Measurements from ENCODE around the gene TMA7B.

The TMA7B gene

DNA sequence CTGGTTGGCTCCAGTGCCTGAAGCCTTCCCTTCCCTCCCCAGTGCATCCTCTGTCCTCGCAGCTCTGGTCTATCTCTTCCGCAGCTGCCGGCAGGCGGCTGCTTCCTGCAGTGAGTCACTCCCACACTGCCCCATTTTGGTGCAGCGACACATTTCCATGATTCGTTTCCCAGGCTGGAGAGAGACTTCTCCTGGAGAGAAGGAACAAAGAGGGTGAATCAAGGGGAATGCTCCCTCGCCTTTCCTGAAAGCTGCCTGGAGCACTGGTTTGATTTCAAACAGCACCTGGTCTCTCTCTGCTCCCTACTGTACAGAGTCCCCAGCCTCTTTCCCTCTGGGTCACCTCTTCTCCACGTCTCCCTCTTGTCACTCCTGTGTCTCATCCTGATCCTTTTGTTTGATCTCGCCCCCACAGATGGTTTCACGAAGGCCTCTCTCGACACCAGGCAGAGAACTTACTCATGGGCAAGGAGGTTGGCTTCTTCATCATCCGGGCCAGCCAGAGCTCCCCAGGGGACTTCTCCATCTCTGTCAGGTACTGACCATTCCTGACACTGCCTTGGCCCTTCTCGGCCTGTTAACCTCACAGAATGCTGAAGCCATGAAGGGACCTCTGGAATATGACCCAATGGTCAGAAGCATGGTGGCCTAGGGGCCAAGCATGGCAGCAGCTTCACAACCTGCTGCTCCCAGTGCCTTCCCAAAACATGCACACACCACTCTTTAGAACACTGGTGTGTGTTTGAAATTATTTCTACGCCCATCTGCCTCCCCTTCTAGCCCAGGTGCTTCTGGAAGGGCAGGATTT is at the start of gene TMA7B:
TSS of gene TMA7B (plus strand) at position 758 of the 808 bp plus-strand sequence. CDS start 3,978 bp downstream, outside the sequence.
- no peak for DNase-seq (ENCODE audit: low read depth)

DNA sequence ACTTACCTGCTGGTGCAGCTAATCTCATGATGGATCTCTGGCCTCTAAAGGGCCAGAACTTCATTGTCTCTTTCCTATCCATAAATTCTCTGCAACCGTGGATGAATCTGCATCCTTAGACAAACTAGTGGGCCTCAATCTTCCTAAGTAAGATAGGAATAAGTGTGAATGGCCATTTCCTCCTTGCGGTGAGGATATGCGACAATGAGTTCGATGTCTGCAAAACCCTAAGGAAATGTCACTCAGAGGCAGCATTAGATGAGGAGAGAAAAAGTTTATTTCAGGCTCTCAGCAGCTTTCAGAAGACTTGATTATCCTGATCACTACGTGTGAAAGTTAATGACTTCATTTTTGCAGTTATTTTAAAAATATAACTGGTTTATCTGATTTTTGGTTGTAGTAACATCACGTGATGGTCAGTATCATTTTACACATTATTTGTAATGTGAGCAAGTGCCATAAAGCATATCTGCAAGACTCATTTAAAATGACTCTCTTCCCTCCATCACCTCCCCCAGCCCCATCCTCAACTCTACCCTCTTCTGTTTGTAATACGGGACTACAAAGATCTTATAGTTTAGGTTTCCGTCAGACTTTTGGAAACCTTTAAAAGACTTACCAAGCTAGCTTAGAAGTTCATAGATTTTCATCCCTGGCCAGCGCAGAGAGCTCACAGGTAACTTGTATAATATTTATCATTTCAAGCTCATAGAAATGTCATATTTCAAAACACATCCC is 49.2 kb upstream of the TMA7B start:
- DNase-seq (ENCODE audit: low read depth): no peak

DNA sequence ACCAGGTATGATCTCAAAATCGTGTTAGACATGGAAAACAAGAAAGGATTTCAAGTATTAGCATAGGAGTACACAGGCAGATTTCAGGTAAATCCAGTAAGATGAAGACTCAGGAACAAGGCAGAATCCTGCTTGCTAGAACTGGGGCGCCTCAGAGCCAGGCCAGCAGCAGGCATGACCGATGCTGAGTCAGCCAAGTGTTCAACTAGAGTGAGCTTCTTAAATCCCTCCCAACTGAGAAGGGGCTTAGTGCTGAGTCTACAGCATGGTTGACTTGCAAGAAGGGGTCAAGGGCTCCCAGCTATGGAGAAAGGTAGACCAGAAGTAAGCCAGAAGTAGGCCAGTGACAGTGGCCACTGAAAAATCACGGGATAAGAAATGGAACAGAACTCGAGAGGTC is 46.9 kb upstream of the TMA7B start:
- no peak for DNase-seq (ENCODE audit: low read depth)

GRCh38 chr22:39913886-39914285 is 46.3 kb upstream of the TMA7B start:
- DNase-seq (ENCODE audit: low read depth): no peak

GRCh38 chr22:39914584-39914983 is 45.6 kb upstream of the TMA7B start:
- DNase-seq (ENCODE audit: low read depth): no peak

GRCh38 chr22:39915295-39915726 is 44.9 kb upstream of the TMA7B start:
- no peak for DNase-seq (ENCODE audit: low read depth)

- no peak for DNase-seq (ENCODE audit: low read depth)
Measured at GRCh38 chr22:39916496-39916895, 43.7 kb upstream of the TMA7B start.

DNA sequence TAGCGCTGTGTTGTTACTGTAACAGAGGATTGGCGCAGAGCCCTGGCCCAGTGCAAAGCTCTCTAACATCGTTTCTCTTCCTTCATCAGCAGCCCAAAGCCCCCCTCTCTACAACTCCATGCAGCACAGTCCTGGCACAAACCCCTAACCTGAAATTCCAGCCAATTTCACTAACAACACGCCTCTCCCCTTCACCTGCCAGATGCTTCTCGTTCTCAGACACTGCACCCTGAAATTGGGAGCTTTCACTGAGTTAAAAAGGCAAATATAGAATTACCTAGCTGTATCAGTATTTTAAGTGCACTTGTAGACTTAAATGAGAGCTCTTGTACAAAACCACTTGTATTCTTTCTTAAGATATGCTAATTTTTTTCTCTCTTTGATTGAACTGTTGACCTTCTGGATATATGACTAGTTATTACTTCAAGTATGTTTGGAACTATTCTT is 43.0 kb upstream of the TMA7B start:
- DNase-seq (ENCODE audit: low read depth): no peak

- no peak for DNase-seq (ENCODE audit: low read depth)
Measured at GRCh38 chr22:39917776-39918495, 42.3 kb upstream of the TMA7B start.

DNA sequence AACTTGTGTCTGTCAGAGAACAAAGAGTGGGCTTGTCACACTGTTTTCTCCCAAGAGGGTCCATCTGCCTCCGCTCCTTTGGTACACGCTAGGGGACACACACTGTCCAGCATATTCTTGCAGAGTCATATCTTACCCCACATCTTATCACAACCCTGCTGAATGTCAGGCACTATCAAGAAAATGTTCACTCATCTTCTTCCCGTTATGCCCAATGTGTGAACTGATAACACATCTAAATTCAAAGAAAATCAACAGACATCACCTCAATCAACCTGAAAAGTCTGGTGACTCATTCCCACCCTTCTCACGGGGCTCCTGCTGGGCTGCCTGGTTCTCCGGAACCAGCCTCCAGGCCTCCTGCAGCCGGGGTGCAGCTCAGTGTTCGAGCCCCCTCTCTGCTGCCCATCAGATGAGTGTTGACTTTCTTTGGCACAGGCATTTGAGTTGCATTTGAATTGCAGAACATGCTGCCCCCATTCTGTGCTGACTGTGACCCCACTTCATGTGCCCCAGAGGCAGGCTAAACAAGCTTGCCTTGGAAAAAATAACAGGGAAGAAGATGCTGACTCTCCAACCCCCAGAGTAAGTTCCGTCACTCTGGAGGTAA is 40.0 kb upstream of the TMA7B start:
- no peak for DNase-seq (ENCODE audit: low read depth)

GRCh38 chr22:39923696-39924095 is 36.5 kb upstream of the TMA7B start:
- no peak for DNase-seq (ENCODE audit: low read depth)

DNA sequence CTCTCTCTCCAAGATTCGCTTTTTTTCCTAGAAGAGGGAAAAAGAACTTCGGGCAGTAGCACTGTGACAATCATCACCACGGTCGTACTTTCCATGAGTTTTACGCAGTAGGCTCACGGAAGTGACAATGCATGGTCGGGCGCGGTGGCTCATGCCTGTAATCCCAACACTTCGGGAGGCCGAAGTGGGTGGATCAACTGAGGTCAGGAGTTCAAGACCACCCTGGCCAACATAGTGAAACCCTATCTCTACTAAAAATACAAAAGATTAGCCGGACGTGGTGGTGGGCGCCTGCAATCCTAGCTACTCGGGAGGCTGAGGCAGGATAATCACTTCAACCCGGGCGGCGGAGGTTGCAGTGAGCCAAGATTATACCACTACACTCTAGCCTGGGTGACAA is 35.9 kb upstream of the TMA7B start:
- no peak for DNase-seq (ENCODE audit: low read depth)

- DNase-seq (ENCODE audit: low read depth): no peak
Measured at GRCh38 chr22:39925273-39925672, 34.9 kb upstream of the TMA7B start.

- DNase-seq (ENCODE audit: low read depth): no peak
Measured at GRCh38 chr22:39925909-39926679, 34.1 kb upstream of the TMA7B start.

- no peak for DNase-seq (ENCODE audit: low read depth)
Measured at GRCh38 chr22:39926753-39927152, 33.4 kb upstream of the TMA7B start.

- DNase-seq (ENCODE audit: low read depth): no peak
Measured at GRCh38 chr22:39927544-39927943, 32.7 kb upstream of the TMA7B start.

DNA sequence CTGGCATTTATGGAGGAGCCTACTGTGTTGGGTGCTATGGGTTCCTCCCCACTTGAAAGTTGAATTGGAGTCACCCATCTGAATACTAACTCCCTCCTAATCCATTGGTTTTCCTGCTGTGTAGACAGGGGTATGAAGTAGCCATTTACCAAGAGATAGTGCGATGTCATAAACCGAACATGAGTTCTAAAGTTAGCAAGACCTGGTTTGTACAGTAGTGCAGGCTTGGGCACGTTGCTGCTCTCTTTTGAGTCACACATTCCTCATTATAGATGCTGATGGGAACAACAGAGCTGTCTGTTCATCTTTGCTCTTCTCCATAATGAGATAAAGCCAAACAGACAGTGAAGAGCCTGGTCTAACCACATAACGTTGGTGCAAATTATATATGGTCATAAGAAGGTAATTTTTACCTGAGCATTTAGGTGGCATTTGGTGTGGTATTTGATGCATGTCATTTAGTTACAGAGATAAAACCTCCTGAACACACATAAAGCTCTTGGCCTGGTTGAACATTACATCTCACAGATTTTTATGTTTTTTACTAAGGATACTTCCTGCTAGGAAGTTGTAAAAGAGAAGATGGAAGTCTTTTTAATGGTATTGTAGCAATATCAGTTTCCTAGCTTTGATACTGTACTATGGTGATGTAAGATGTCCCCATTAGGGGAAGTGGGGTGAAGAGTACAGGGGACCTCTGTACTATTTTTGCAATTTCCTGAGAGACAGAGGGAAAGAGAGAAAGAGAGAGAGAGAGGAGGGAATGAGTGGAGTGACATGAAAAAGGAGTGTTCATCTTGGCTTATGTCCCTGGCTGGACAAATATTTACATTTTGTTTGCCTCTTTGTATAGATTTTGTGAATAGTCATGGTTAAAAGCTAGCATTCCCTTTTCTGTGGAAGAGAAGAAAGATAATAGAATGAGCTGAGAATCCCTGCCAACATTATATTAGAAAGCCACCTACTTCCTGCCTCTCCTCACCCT is 31.4 kb upstream of the TMA7B start:
- no peak for DNase-seq (ENCODE audit: low read depth)

- DNase-seq (ENCODE audit: low read depth): no peak
Measured at GRCh38 chr22:39931251-39931650, 28.9 kb upstream of the TMA7B start.

- no peak for DNase-seq (ENCODE audit: low read depth)
Measured at GRCh38 chr22:39932166-39932565, 28.0 kb upstream of the TMA7B start.

Measured in GM04503 (cell line).